HCEC 1CT (cell line): ENCODE data around the gene TMPO.
"Not testable (repeated sequence)": the region's sequence is repeated elsewhere in the genome, so short reads cannot be mapped to it uniquely, and the experiment has no call there.

Source experiments
- DNase-seq: peaks from one replicate; pipeline ENCODE4 v3.0.0-alpha.2; 2017

The TMPO gene

GRCh38 chr12:98515287-98516110 lies at the start of gene TMPO:
TMPO (plus strand) TSS chr12:98515590; CDS start chr12:98515868, 278 bp downstream.
- peak; percentile 85 for DNase-seq

- DNase-seq: no peak
Observed at GRCh38 chr12:98465950-98466602, 49.3 kb upstream of the TMPO start.

GRCh38 chr12:98466640-98467400 lies 48.6 kb upstream of the TMPO start:
- DNase-seq: no peak

GRCh38 chr12:98469109-98469508 lies 46.3 kb upstream of the TMPO start:
- no peak for DNase-seq

- DNase-seq: no peak
Observed at GRCh38 chr12:98470469-98471082, 44.8 kb upstream of the TMPO start.

GRCh38 chr12:98471085-98471484 lies 44.3 kb upstream of the TMPO start:
- no peak for DNase-seq

GRCh38 chr12:98475565-98475908 lies 39.9 kb upstream of the TMPO start:
- no peak for DNase-seq

- DNase-seq: no peak
Observed at GRCh38 chr12:98478606-98479005, 36.8 kb upstream of the TMPO start.

- no peak for DNase-seq
Observed at GRCh38 chr12:98483621-98484503, 31.5 kb upstream of the TMPO start.

GRCh38 chr12:98485792-98486340 lies 29.5 kb upstream of the TMPO start:
- no peak for DNase-seq

GRCh38 chr12:98488416-98488815 lies 27.0 kb upstream of the TMPO start:
- not testable (repeated sequence) for DNase-seq

GRCh38 chr12:98489176-98489575 lies 26.2 kb upstream of the TMPO start:
- DNase-seq: no peak

- peak; percentile 81 for DNase-seq
Observed at GRCh38 chr12:98490501-98491453, 24.6 kb upstream of the TMPO start.

- no peak for DNase-seq
Observed at GRCh38 chr12:98492580-98493140, 22.7 kb upstream of the TMPO start.

GRCh38 chr12:98501266-98501629 lies 14.1 kb upstream of the TMPO start:
- DNase-seq: not testable (repeated sequence)

GRCh38 chr12:98503342-98503591 lies 12.1 kb upstream of the TMPO start:
- DNase-seq: peak; percentile 80

- DNase-seq: peak; percentile 88
Observed at GRCh38 chr12:98503592-98504367, 11.6 kb upstream of the TMPO start.

- DNase-seq: no peak
Observed at GRCh38 chr12:98504368-98504617, 11.1 kb upstream of the TMPO start.

GRCh38 chr12:98509063-98509462 lies 6.3 kb upstream of the TMPO start:
- no peak for DNase-seq

- not testable (repeated sequence) for DNase-seq
Observed at GRCh38 chr12:98511806-98512205, 3.6 kb upstream of the TMPO start.
